ENCODE measurements around the gene XYLT1.

XYLT1 gene

DNA sequence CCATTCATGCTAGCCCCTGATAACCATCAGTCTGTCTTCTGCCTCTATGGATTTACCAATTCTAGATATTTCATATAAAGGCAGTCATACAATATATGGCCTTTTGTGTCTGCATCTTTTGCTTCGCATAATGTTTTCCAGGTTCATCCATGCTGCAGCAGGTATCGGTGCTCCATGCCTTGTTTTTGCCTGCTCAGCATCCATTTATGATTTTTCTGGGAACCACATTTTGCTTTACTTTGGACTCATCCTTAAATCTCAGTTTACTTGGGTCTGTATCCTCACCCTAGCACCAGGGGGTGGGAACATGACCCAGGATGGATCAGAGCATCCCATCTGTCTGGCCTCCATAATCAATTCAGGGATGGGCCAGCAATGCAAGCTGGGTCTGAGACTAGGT, 325.7 kb downstream of the XYLT1 start:
- no peak for DNase-seq (ENCODE audit: low read depth, low spot score)
- H3K27ac ChIP-seq = no peak overlapping the region

DNA sequence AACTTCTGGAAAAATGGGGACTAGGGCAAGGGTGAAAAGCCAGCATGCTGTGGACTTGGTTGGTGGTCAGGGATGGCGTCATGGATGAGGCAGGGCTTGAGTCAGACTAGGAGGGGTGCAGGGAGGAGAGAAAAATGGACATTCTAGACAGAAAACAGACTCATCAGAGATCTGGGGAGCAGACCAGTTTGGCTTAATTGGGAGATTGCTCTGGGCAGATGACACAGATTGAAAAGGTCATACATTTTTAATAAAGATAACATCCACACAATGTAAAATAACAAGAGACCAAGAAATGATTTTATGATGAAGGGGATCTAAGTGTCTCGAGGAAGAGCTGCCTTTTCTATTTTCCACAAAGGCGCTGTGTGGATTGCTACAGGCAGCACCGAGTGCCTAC, 326.3 kb downstream of the XYLT1 start:
- H3K27ac ChIP-seq = no peak overlapping the region
- DNase-seq (ENCODE audit: low read depth, low spot score) = no peak

DNA sequence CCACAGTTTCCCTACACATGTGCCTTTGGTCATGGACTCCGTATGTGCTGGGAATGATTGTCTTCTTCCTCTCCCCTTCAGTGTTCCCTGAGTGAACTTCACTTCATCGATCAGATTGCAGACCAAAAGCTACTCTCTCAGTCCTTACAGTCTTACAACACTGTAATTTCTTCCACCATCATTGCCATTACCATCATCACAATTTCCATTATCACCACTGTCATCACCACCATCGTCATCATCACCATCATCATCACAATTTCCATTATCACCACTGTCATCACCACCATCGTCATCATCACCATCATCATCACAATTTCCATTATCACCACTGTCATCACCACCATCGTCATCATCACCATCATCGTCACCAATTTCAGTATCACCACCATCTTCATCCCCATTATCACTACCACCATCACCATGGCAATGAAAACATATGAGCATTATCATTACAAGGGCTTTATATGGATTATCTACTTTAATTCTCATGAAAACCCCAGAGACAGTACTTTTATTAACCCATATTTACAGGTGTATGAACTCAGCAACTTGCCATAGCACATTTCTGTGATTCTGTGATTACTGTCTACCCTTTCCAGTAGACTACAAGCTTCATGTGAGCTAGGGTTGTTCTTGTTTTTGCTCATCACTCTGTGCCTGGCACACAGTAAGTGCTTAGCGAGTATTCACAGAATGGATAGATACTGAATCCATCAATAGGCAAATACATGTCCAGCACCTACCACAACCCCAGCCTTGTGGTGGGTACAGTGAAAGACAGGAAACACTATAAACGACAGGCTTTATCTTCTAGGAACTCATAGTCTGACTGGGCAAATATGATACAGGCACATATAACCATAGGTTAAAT, 327.0 kb downstream of the XYLT1 start:
- no peak overlapping the region for H3K27ac ChIP-seq
- DNase-seq (ENCODE audit: low read depth, low spot score) = no peak

DNA sequence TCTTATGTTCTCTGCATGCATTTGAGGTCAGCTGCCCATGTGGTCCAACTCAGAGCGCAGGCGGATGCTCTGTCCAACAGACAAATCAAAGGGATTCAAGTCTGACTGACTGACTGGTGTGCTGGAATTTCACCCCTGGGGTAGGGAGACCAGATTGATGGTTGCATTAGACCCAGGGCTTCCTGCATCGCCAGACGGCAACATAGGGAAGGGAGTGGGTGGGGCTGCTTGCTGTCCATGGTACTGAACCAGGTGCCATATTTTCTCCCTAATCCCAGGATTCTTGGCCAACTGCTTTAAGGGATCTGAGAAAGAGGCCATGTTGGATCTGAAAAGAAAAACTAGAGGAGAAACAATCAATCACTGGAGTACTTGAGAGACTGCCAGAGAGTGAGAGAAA, 332.0 kb downstream of the XYLT1 start:
- H3K27ac ChIP-seq = no peak overlapping the region
- DNase-seq (ENCODE audit: low read depth, low spot score) = no peak

DNA sequence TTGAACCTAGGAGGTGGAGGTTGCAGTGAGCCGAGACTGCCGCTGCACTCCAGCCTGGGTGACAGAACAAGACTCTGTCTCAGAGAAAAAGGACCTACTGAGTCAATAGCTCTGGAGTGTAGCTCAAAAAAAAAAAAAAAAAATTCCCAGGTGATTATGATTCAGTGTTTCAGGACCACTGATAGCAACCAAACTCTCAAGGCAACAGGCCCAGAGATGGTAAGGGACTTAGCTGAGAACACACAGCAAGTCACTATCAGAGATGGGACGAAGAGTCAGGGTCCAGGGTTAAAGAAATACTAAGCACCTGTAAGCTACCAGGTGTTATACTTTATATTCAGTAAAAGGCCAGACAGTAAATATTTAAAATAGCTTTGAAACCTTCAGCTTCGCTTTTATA, 335.3 kb downstream of the XYLT1 start:
- no peak overlapping the region for H3K27ac ChIP-seq
- DNase-seq (ENCODE audit: low read depth, low spot score) = no peak

DNA sequence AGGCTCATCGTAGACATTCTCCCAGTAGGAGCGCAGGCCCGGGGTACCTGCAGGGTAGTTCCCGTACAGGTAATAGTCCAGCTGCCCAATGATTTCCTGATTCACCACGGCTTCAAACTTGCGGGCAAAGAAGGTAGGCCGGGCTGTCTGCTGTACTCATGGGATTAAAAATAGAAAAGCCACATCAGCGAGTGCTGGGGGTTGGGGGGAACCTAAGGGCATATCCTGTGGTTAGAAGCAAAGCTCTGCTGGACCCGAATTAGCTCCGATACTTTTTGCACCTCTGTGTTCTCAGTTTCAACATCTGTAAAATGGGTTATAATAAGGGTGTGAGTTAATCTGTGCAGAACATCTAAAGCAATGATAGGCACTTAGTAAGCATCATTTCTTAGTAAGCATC, 336.2 kb downstream of the XYLT1 start:
- H3K27ac ChIP-seq = no peak overlapping the region
- no peak for DNase-seq (ENCODE audit: low read depth, low spot score)

DNA sequence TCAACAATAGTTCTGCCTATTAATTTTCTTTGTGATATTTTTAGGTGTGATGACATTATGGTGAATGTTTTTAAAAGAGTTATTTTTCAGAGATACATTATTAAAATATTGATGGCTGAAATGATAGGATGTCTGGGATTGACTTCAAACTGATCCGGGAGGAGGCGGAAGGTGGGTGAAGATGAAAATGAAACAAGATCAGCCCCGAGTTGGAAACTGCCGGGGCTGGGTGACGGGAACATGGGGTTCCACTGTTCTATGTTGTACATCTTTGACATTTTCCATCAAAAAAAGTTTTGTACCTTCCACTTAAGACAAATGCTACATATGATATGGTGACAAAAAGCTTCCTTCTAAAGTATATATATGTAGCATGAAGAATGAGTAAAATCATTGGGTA, 336.9 kb downstream of the XYLT1 start:
- no peak overlapping the region for H3K27ac ChIP-seq
- no peak for DNase-seq (ENCODE audit: low read depth, low spot score)

DNA sequence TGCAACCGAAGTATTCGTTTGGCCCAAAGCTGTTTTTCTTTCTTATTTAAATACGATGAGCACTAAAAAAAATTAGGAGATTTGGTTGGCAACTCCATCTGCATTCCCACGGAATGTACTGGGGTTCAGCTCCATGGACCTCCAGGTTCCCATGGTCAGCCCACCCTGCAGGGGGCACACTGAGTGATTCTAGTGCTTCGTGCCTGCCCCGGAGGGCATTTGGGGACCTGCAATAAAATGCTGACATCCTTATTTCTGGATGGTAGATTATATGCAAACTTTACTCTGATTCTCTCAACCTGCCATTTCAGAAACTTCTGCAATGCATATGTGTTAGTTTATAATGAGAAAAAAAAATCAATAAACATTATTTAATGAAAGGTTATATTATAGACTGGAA, 339.4 kb downstream of the XYLT1 start:
- H3K27ac ChIP-seq = no peak overlapping the region

DNA sequence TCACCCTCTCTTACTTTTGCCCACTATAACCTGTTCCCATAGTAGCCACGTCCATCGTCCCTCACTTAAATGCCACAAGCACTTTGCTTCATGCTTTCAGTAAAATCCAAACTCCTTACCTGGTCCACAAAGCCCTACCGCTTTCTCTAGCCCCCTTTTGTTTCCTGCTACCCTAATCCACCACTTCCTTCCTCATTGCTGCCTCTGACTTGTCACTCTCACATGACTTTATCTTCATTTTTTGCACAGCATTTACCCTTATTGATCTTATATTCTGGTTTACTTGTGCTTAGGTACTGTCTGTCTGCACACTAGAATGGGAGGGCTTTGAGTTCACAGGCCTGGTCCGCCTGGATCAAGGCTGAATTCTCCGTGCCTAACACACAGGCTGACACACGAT, 340.0 kb downstream of the XYLT1 start:
- no peak overlapping the region for H3K27ac ChIP-seq
- DNase-seq (ENCODE audit: low read depth, low spot score) = no peak

More for the DNA sequence above, 339.4 kb downstream of the XYLT1 start:
- no peak for DNase-seq (ENCODE audit: low read depth, low spot score)

DNA sequence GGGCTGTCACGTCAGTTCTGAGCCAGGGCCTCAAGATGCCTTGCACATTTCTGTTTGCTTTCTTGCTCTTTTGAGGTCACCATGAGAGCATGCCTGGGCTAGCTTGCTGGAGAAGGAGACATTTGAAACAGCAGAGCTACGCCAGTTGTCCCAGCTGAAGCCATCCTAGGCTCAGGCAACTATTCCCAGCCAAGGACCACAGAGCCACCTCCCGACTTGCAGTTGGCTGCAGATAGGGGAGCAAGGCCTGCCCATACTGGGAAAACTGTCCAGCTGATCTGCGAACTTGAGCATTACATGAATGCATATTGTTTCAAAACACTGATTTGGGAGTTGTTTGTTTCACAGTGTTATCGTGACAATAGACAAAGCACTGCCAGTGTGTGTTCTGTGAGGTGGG, 340.8 kb downstream of the XYLT1 start:
- no peak for DNase-seq (ENCODE audit: low read depth, low spot score)
- no peak overlapping the region for H3K27ac ChIP-seq

DNA sequence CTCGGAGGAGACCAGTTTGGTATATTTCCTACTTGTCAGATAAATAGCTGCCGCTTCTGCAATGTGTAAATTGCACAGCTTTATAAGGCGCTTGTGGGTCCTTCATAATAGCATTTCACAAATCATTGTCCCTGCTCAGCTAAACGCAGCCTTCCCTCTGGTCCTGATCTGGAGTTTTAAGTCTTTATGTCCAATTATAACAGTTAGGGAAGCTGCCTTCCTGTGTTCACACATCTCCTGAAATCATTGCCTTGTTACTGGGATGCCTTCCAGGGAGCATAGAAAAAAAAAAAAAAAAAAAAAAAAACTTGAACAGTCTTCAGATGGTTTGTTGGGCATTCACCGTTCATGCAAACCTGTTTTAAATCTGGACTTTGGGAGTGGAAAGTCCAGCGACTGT, 342.0 kb downstream of the XYLT1 start:
- no peak overlapping the region for H3K27ac ChIP-seq
- no peak for DNase-seq (ENCODE audit: low read depth, low spot score)

DNA sequence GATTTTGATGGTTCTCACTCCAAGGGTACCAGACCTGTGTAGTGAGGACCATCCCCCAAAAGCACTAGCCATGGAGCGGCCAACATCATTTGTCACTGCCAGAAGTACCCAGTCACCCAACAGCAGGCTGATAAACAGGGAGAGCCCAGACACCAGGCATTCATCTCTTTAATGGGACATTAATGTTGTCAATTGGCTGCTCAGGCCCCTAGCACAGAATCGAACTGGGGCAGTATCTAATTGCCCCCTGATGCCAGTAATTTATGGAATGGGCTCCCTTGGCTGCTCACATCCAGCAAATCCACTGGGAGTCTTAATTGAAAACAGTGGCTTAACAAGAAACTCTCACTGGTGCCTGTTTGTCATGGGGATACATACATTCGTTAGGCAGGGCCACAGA, 344.6 kb downstream of the XYLT1 start:
- H3K27ac ChIP-seq = no peak overlapping the region
- DNase-seq (ENCODE audit: low read depth, low spot score) = no peak

DNA sequence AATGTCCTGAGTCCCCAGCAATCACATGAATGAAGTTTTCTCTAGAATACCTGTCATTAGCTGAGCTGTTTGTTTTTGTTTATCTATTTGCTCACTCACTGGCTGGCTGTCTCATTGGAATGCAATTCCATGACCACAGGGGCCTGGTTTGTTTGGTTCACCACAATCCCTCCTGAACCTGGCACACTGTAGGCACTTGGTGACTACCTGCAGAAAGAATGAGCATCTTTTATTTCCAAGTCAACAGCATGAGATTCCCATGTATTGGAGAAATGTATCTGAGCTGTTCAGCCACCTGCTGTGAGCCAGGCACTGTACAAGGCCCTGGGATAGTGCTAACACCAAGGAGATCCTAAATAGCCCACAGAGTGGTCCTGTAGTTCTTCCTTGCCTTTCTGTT, 345.1 kb downstream of the XYLT1 start:
- no peak overlapping the region for H3K27ac ChIP-seq
- DNase-seq (ENCODE audit: low read depth, low spot score) = peak; percentile 10

DNA sequence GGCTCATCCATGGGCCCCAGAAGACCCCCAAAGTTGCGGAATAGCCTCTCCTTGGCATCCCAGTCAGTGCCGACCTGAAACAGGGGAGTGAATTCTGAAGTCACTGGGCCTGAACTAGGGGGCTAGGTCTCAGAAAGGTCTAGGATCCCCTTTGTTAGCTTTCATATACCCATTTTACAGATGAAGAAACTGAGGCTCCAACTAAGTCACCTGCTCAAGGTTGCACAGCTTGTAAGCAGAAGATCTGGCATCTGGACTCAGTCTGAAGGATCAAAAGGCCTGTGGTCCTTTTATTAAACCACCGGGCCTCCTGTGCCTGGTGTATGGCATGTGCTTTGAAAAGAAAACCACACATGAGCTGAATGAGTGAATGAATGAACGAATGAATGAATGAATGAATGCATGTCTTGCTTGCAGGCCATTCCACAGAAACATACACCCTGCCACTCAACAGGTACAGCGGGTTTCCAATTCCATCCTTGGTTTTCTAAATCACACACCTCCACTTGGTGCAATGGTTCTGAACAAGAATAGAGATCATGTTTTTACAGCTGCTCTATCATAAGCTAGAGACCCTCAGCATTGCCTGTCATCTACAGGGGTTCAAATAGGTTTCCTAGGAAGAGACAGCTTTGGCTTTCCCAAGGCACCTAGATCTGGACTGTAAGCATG, 352.7 kb downstream of the XYLT1 start:
- no peak for DNase-seq (ENCODE audit: low read depth, low spot score)
- no peak overlapping the region for H3K27ac ChIP-seq

DNA sequence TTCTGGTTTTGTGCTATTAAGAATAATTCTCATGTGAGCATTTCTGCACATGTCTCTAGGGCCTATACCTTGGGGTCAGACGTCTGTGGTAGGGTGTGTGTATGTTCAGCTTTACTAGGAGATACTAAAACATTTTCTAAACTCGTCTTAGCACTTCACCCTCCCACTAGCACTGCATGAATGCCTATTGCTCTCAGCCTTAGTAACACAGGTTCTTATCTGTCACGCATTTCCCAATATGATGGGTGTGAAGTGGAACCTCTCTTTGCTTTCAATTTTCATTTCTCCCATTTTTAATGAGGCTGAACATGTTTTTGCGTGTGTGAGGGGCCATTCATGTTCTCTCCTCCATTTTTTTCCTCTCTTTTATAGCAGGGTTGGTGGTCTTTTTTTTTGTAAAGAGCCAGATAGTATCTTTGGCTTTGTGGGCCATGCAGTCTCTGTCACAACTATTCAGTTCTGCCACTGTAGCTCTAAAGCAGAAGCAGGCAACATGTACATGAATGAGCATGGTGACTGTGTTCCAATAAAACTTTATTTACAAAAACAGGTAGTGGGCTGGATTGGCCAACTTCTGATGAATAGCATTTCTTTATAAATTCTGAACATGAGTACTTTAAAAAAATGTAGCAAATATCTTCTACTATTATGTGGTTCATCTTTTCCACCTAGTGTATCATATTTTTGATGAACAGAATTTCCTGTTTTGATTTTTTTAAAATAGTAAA, 354.0 kb downstream of the XYLT1 start:
- DNase-seq (ENCODE audit: low read depth, low spot score) = no peak
- no peak overlapping the region for H3K27ac ChIP-seq

DNA sequence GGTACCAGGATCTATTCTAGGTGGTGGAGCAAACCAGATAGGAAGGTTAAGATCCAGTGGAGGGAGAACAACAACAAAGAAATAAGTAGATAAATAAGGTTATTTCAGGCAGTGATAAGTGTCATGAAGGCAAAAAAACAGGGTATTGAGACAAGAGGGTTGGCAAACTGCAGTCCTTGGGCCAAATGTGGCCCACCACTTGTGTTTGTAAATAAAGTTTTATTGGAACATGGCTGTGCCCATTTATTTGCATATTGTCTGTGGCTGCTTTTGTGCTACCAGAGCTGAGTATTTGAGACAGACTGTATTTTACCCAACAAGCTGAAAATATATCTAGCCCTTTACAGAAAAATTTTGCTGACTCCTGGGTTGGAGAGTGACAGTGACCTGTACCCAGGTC, 361.3 kb downstream of the XYLT1 start:
- no peak overlapping the region for H3K27ac ChIP-seq
- DNase-seq (ENCODE audit: low read depth, low spot score) = no peak

DNA sequence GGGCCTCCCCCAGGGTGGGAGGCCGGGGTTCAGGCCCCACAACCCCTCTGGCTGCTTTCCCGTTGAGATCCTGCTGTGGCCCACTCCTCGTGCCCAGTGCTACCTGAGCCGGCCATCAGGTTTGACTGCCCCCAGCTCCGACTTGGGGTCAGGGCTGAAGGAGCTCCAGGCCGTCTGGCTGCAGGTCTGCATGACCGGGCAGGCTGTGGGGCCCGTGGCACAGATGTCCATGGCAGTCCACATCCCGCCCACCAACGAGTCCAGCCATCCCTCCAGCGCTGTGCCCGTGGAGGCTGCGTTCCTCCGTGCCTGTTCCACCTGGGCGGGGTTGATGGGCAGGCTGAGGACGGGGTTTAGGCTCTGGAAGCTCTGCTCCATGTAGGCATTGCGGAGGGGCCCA, 362.2 kb downstream of the XYLT1 start:
- no peak overlapping the region for H3K27ac ChIP-seq
- no peak for DNase-seq (ENCODE audit: low read depth, low spot score)

DNA sequence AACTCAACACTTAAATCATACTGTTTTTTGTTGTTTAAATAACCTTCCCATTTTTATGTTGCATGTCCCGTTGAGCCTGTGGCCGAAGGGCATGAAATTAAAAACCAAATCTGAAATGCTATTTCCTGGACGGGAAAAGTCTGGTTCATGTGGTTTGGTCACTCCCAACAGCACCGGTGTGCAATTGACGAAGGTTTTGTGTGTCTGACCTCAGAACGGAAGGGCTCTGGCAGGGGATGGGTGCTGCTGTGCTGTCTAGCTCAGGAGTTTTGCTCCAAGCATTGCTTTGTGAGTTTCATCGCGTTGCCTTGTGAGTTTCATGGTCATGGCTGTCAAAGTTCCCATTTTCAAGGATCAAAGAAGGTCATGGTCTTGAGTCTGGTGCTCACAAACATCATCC, 363.3 kb downstream of the XYLT1 start:
- no peak overlapping the region for H3K27ac ChIP-seq
- no peak for DNase-seq (ENCODE audit: low read depth, low spot score)

DNA sequence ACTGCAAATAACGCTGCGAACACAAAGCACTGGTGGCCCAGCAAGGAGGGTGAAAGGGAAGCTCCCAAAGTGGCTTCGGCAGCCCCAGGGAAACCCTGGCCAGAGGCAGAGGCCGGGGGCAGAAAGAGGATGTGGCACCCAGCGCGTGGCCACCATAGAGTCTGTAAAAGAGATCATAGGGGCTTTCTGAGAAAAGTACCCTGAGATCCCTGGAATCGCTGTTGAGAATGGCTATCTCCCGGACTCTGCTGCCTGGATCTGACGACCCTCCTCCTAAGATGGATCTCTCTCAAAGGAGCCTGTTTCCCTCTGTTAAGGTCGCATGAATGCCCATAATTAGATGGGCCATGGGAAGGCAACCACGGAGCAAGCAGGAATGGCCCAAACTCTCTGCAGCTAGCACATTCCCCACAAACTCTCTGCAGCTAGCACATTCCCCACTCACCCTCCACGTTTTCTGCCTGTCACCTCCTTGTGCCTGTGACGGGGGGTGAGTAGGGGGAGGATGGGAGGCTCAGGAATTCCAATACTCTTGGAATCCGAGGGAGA, 364.4 kb downstream of the XYLT1 start:
- H3K27ac ChIP-seq = no peak overlapping the region
- no peak for DNase-seq (ENCODE audit: low read depth, low spot score)

DNA sequence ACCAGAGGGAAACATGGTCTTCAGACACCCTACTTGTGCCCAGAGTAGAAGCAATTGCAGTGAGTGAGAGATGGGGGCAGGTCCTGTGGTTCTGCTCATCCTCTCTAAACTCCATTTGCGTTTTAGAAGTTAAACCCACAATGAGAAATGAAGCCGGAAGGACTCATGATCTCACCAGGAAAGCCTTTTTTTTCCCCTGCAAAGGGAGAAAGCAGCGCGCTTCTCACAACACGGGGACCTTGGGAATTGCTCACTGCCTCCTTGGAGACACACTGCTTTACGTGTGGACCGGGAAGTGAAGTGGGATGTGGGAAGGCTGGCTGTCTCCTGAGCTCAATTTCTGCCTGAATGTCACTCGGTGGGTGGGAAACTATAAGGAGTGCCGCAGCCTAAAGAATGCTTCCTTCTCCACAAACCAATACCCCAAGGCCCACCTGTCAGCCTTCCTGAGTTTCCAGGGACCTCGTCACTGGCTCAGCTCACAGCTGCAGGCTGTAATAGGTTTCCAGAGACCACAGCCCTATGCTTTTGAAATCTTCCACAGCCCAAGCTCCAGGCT, 365.4 kb downstream of the XYLT1 start:
- H3K27ac ChIP-seq = no peak overlapping the region
- no peak for DNase-seq (ENCODE audit: low read depth, low spot score)

DNA sequence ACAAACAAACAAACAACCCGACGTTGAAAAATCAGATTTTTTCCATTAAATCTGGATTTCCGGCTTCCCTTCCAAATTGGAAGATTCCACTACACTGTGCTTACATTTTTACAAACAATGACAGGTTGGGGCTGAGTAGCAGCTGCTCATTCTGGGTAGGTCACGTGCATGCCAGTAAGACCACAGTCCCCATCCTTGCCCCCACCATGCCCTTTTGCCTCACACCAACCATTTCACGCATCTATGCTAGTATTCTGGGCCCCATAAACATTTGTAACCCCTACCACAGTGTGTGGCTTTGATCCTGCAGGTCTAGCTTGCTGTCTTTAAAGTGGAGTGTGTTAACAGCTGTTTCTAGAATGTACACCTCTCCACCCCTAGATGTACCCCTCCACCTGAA, 366.1 kb downstream of the XYLT1 start:
- no peak overlapping the region for H3K27ac ChIP-seq
- no peak for DNase-seq (ENCODE audit: low read depth, low spot score)
